ENCODE measurements around the gene PSME1. TPM values are rescaled to one million over a fixed set of nuclear protein-coding genes. Genes with fewer than 3 reads are reported as not detected.

PSME1 gene
- total and polyA plus RNA-seq, 4 donors: 63.3 to 237 (median 101) TPM

DNA sequence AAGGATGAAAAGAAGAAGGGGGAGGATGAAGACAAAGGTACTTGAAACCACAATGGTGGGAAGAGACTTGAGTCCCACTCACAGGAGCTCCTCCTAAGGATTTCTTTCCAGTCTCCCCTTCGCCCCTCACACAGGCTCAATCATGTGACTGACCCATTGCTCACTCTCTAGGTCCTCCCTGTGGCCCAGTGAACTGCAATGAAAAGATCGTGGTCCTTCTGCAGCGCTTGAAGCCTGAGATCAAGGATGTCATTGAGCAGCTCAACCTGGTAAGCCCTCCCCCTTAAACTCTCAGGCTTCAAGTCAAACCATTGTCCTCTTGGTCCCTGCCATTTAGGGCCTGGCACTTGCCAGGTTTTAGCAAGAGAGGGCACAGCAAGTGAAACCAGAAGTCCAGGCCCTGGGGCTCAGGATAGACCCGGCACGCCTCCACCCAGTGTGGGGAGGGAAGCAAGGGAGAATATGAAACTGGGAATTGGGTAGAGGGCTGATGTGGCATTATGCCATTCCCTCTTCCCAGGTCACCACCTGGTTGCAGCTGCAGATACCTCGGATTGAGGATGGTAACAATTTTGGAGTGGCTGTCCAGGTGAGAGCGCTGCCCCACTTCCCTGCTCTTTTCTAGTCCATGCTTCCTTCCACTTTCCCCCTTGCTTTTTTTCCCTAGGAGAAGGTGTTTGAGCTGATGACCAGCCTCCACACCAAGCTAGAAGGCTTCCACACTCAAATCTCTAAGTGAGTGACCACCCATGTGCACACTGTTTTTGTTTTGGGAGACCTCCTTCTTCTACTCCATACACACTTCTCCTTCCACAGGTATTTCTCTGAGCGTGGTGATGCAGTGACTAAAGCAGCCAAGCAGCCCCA is 1.8 kb downstream of the PSME1 start:
- 93% methylated on average over 8 of the region's 8 CpGs for WGBS
- H3K9ac ChIP-seq (ENCODE audit: low read depth in 1 of 2, low read length in 2 of 2): no peak overlapping the region
- H3K27ac ChIP-seq (ENCODE audit: low read depth in 1 of 2, low read length in 2 of 2): no peak overlapping the region

DNA sequence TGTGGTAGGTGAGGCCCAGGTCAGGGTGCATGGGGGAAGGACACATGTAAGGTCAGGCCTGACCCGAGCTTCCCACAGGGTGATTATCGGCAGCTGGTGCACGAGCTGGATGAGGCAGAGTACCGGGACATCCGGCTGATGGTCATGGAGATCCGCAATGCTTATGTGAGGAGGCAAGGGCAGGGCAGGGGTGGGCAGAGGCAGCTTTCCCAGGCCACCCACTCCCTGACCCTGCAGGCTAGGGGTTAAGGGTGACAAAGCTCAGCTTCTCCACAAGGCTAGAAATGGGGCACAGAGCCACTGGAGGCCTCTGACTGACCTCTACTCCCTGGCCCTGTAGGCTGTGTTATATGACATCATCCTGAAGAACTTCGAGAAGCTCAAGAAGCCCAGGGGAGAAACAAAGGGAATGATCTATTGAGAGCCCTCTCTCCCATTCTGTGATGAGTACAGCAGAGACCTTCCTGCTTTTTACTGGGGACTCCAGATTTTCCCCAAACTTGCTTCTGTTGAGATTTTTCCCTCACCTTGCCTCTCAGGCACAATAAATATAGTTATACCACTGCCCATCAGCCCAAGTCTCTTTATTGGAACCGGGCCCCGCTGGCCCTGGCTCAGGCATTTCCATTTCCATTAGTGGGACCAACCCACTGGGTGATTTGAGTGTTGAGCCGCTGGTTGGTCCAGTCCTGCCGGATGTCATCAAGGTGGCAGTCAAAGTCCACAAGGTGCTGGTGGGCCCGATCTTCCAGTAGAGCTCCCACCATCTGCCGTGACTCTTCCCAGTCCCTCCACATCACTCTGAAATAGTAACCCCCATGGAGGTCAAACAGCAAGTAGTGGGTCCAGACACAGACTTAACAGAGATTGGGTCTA is 2.6 kb downstream of the PSME1 start:
- Histone ChIP-seq H3K36me3 (ENCODE audit: control insufficient read depth in 4 of 4, insufficient read depth in 3 of 4, low read depth in 1 of 4, low read length in 3 of 4) (peaks cover 2 to 18% (median 15%) of the 10 kb centered on the region in 4 donors), H3K9ac (ENCODE audit: low read depth in 1 of 2, low read length in 2 of 2) (no peak overlapping the region), H3K27ac (ENCODE audit: low read depth in 1 of 2, low read length in 2 of 2) (no peak overlapping the region), H3K27me3 (ENCODE audit: control insufficient read depth in 4 of 4, insufficient read depth in 4 of 4, low read length in 3 of 4) (no peaks in the 10 kb centered on the region), H3K4me3 (ENCODE audit: low read depth in 1 of 3, low read length in 3 of 3) (no peak overlapping the region), H3K4me1 (ENCODE audit: control insufficient read depth in 4 of 4, insufficient read depth in 4 of 4, low read length in 3 of 4) (peaks cover 4 to 46% (median 36%) of the 10 kb centered on the region in 4 donors), H3K9me3 (ENCODE audit: control insufficient read depth in 4 of 4, low read length in 3 of 4) (no peaks in the 10 kb centered on the region)
- WGBS: 87% methylated on average over 13 of the region's 13 CpGs
- TF ChIP-seq FOXA1 (IDR thresholded peaks at IDR 0.05) (no peak), RAD21 (IDR thresholded peaks at IDR 0.05) (no peak), RXRA (IDR thresholded peaks at IDR 0.05) (no peak), EGR1 (IDR thresholded peaks at IDR 0.05; ENCODE audit: low read depth in 2 of 2) (no peak), SP1 (IDR thresholded peaks at IDR 0.05) (no peak)
- TF ChIP-seq, protein P1, sequence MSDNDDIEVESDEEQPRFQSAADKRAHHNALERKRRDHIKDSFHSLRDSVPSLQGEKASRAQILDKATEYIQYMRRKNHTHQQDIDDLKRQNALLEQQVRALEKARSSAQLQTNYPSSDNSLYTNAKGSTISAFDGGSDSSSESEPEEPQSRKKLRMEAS (IDR thresholded peaks at IDR 0.05): no peak
- no peak for DNase-seq (ENCODE audit: low spot score)

More for the DNA sequence above, 1.8 kb downstream of the PSME1 start:
- peaks cover 4 to 49% (median 36%) of the 10 kb centered on the region in 4 donors for H3K4me1 ChIP-seq (ENCODE audit: control insufficient read depth in 4 of 4, insufficient read depth in 4 of 4, low read length in 3 of 4)
- peaks cover 2 to 16% (median 13%) of the 10 kb centered on the region in 4 donors for H3K36me3 ChIP-seq (ENCODE audit: control insufficient read depth in 4 of 4, insufficient read depth in 3 of 4, low read depth in 1 of 4, low read length in 3 of 4)
- H3K9me3 ChIP-seq (ENCODE audit: control insufficient read depth in 4 of 4, low read length in 3 of 4): no peaks in the 10 kb centered on the region
- DNase-seq (ENCODE audit: low spot score): no peak
- TF ChIP-seq HNF4G (IDR thresholded peaks at IDR 0.05) (no peak), EGR1 (IDR thresholded peaks at IDR 0.05; ENCODE audit: low read depth in 2 of 2) (no peak)
- H3K4me3 ChIP-seq (ENCODE audit: low read depth in 1 of 3, low read length in 3 of 3): no peak overlapping the region
- no peaks in the 10 kb centered on the region for H3K27me3 ChIP-seq (ENCODE audit: control insufficient read depth in 4 of 4, insufficient read depth in 4 of 4, low read length in 3 of 4)

DNA sequence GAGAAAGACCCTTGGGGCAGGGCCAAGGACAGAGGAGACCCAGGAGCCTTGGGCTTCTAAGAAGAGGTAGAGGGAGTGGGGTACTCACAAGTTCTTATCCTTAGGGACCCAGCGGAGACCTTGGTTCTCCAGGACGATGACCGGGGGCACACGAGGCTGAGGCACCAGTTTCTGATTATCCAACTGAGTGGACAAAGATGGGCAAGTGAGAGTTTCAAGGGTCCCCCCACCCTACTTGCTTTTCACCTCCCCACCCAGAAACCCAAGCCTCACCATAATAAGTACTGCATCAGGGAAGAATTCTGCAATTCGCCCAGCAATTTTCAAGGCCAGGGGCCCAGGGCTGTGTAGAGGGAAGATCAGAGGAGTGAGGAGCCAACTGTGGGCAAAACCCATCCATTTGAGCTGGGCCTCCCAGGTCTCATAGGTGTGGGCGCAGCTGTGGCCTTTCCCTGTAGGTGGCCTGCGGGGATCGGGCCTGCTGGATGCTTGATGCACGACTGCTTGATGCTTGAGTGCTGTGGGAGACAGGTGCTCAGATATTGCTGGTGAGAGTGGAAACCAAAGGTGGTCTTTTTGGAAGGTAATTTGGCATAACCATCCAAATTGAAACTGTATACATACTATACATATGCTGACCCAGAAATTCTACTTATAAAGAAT is 3.4 kb downstream of the PSME1 start:
- no peaks in the 10 kb centered on the region for H3K9me3 ChIP-seq (ENCODE audit: control insufficient read depth in 4 of 4, low read length in 3 of 4)
- 91% methylated on average over 9 of the region's 9 CpGs for WGBS
- no peak overlapping the region for H3K4me3 ChIP-seq (ENCODE audit: low read depth in 1 of 3, low read length in 3 of 3)
- peaks cover 4 to 49% (median 36%) of the 10 kb centered on the region in 4 donors for H3K4me1 ChIP-seq (ENCODE audit: control insufficient read depth in 4 of 4, insufficient read depth in 4 of 4, low read length in 3 of 4)
- H3K9ac ChIP-seq (ENCODE audit: low read depth in 1 of 2, low read length in 2 of 2): no peak overlapping the region
- no peak overlapping the region for H3K27ac ChIP-seq (ENCODE audit: low read depth in 1 of 2, low read length in 2 of 2)
- DNase-seq (ENCODE audit: low spot score): no peak
- peaks cover 6 to 24% (median 18%) of the 10 kb centered on the region in 4 donors for H3K36me3 ChIP-seq (ENCODE audit: control insufficient read depth in 4 of 4, insufficient read depth in 3 of 4, low read depth in 1 of 4, low read length in 3 of 4)
- H3K27me3 ChIP-seq (ENCODE audit: control insufficient read depth in 4 of 4, insufficient read depth in 4 of 4, low read length in 3 of 4): no peaks in the 10 kb centered on the region
- TF ChIP-seq, protein P2, sequence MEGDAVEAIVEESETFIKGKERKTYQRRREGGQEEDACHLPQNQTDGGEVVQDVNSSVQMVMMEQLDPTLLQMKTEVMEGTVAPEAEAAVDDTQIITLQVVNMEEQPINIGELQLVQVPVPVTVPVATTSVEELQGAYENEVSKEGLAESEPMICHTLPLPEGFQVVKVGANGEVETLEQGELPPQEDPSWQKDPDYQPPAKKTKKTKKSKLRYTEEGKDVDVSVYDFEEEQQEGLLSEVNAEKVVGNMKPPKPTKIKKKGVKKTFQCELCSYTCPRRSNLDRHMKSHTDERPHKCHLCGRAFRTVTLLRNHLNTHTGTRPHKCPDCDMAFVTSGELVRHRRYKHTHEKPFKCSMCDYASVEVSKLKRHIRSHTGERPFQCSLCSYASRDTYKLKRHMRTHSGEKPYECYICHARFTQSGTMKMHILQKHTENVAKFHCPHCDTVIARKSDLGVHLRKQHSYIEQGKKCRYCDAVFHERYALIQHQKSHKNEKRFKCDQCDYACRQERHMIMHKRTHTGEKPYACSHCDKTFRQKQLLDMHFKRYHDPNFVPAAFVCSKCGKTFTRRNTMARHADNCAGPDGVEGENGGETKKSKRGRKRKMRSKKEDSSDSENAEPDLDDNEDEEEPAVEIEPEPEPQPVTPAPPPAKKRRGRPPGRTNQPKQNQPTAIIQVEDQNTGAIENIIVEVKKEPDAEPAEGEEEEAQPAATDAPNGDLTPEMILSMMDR (IDR thresholded peaks at IDR 0.05; ENCODE audit: low read depth, low read length, missing input control): no peak
- TF ChIP-seq TAF1 (conservative IDR thresholded peaks at IDR 0.05) (no peak), FOXA2 (IDR thresholded peaks at IDR 0.05) (no peak), EGR1 (IDR thresholded peaks at IDR 0.05; ENCODE audit: low read depth in 2 of 2) (no peak), RAD21 (IDR thresholded peaks at IDR 0.05) (no peak), RXRA (IDR thresholded peaks at IDR 0.05) (no peak), HNF4A (conservative IDR thresholded peaks at IDR 0.05) (no peak), NR2F2 (IDR thresholded peaks at IDR 0.05) (no peak), FOXA1 (IDR thresholded peaks at IDR 0.05) (no peak), SP1 (IDR thresholded peaks at IDR 0.05) (no peak), HNF4G (IDR thresholded peaks at IDR 0.05) (no peak)
- TF ChIP-seq, protein P3, sequence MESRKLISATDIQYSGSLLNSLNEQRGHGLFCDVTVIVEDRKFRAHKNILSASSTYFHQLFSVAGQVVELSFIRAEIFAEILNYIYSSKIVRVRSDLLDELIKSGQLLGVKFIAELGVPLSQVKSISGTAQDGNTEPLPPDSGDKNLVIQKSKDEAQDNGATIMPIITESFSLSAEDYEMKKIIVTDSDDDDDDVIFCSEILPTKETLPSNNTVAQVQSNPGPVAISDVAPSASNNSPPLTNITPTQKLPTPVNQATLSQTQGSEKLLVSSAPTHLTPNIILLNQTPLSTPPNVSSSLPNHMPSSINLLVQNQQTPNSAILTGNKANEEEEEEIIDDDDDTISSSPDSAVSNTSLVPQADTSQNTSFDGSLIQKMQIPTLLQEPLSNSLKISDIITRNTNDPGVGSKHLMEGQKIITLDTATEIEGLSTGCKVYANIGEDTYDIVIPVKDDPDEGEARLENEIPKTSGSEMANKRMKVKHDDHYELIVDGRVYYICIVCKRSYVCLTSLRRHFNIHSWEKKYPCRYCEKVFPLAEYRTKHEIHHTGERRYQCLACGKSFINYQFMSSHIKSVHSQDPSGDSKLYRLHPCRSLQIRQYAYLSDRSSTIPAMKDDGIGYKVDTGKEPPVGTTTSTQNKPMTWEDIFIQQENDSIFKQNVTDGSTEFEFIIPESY (IDR thresholded peaks at IDR 0.05): no peak
- TF ChIP-seq, protein P4, sequence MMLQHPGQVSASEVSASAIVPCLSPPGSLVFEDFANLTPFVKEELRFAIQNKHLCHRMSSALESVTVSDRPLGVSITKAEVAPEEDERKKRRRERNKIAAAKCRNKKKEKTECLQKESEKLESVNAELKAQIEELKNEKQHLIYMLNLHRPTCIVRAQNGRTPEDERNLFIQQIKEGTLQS (IDR thresholded peaks at IDR 0.05): no peak
- TF ChIP-seq, protein P1 (IDR thresholded peaks at IDR 0.05): no peak
- TF ChIP-seq, protein P5, sequence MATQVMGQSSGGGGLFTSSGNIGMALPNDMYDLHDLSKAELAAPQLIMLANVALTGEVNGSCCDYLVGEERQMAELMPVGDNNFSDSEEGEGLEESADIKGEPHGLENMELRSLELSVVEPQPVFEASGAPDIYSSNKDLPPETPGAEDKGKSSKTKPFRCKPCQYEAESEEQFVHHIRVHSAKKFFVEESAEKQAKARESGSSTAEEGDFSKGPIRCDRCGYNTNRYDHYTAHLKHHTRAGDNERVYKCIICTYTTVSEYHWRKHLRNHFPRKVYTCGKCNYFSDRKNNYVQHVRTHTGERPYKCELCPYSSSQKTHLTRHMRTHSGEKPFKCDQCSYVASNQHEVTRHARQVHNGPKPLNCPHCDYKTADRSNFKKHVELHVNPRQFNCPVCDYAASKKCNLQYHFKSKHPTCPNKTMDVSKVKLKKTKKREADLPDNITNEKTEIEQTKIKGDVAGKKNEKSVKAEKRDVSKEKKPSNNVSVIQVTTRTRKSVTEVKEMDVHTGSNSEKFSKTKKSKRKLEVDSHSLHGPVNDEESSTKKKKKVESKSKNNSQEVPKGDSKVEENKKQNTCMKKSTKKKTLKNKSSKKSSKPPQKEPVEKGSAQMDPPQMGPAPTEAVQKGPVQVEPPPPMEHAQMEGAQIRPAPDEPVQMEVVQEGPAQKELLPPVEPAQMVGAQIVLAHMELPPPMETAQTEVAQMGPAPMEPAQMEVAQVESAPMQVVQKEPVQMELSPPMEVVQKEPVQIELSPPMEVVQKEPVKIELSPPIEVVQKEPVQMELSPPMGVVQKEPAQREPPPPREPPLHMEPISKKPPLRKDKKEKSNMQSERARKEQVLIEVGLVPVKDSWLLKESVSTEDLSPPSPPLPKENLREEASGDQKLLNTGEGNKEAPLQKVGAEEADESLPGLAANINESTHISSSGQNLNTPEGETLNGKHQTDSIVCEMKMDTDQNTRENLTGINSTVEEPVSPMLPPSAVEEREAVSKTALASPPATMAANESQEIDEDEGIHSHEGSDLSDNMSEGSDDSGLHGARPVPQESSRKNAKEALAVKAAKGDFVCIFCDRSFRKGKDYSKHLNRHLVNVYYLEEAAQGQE (IDR thresholded peaks at IDR 0.05): no peak
